IgD-negative memory B cell (primary cell): Measurements from ENCODE around the gene S100P. TPM values are rescaled to one million over a fixed set of nuclear protein-coding genes. Genes with fewer than 3 reads are reported as not detected.
"Not testable (repeated sequence)": the region's sequence is repeated elsewhere in the genome, so short reads cannot be mapped to it uniquely, and the experiment has no call there.

Experiments
- H3K27ac Mint-ChIP-seq, 3 donors: one replicate each; pipeline ENCODE4 v1.8.0; 2020 to 2022; ENCODE audit warnings: mild to moderate bottlenecking in 3 of 3, mixed read lengths in 3 of 3, moderate library complexity in 1 of 3
- H3K27me3 Mint-ChIP-seq: one replicate; pipeline ENCODE4 v1.8.0; 2021; ENCODE audit warnings: mixed read lengths
- H3K36me3 Mint-ChIP-seq: one replicate; pipeline ENCODE4 v1.8.0; 2020; ENCODE audit warnings: mild to moderate bottlenecking, mixed read lengths
- H3K4me1 Mint-ChIP-seq, 3 donors: one replicate each; pipeline ENCODE4 v1.8.0; 2020 to 2022; ENCODE audit warnings: mixed read lengths in 3 of 3, mild to moderate bottlenecking in 1 of 3
- H3K4me3 Mint-ChIP-seq, 4 donors: one replicate each; pipeline ENCODE4 v1.8.0; 2020 to 2022; ENCODE audit warnings: mild to moderate bottlenecking in 4 of 4, mixed read lengths in 4 of 4, moderate library complexity in 3 of 4
- H3K9me3 Mint-ChIP-seq, 3 donors: one replicate each; pipeline ENCODE4 v1.8.0; 2020 to 2021; ENCODE audit warnings: mixed read lengths in 3 of 3, mild to moderate bottlenecking in 1 of 3
- polyA plus RNA-seq: library from polyadenylated mRNA; unstranded; fragments of 300-500 nt; fragmentation: Illumina TruSeq; gene quantifications from one replicate; pipeline ENCODE4 v1.2.3, GENCODE V29; 2021

Gene S100P
- polyA plus RNA-seq, 1 donor from 2014 or later = not detected

DNA sequence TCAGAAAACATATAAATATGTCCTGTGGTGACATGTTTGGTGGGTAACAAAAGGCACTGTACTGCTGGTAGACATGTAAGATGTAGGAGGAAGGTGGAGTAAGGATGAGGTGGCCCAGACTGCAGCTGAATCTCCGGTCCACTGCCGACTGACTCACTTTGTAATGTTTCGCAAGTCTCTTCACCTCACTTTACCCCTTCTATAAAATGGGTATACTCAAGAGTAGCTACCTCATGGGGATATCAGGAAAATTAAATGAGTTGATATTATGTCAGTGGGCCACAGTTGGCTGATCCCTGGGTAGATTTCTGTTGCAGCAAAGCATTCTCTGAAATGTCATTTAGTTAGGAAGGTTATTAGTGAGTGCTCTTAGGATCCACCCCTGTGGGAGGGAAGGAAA is 31.1 kb upstream of the S100P start:
- no peak overlapping the region for H3K4me3 Mint-ChIP-seq
- no peaks in the 10 kb centered on the region for H3K36me3 Mint-ChIP-seq
- H3K9me3 Mint-ChIP-seq = no peaks in the 10 kb centered on the region
- no peak overlapping the region for H3K27ac Mint-ChIP-seq
- peaks cover 0 to 5% (median 4%) of the 10 kb centered on the region in 3 donors for H3K4me1 Mint-ChIP-seq
- peaks cover 41% of the 10 kb centered on the region for H3K27me3 Mint-ChIP-seq

DNA sequence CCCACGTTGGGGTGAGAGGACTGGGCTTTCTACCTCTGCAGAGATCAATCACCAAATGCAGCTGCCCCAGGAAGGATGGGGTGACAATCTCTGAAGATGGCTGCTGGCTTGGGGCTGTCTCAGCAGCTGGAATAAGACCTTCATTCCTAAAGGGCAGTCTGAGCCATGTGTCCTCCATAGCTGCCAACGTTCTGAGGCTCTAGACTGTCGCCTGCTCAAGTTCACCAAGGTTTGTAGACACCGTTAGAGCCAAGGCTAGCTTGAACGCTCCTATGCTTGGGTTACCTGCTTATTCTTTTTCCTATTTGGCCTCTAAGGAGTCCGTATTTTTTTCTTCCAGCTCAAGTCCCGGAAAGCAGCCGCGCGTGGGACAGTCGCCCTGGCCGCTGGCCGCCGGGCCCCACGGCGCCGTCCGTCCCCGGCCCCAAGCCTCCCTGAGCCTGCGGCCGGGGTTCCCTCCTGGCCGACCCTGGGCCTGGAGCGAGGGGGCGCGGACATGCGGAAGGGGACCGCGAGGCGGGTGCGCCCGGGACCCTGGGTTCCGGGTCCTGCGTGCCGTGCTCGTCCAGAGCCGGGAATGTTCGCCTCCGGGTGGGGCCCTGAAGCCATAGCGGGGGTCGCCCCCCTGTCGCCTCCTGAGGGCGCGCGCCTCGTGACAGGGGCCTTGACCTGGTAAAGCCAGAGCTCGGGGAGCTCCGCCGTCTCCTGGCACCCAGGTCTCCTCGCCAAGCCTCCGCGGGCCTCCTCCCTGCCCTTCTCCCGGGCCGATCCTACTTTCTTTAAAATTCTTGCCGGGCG is 29.9 kb upstream of the S100P start:
- Mint-ChIP-seq H3K27ac (peak overlapping the region in 1 of 3 donors; percentile 58), H3K4me3 (peak overlapping the region in 3 of 4 donors; percentile 4 to 60 (median 57)), H3K9me3 (no peaks in the 10 kb centered on the region), H3K27me3 (peaks cover 33% of the 10 kb centered on the region), H3K4me1 (peaks cover 0 to 1% (median 1%) of the 10 kb centered on the region in 3 donors), H3K36me3 (peaks cover 2% of the 10 kb centered on the region)

DNA sequence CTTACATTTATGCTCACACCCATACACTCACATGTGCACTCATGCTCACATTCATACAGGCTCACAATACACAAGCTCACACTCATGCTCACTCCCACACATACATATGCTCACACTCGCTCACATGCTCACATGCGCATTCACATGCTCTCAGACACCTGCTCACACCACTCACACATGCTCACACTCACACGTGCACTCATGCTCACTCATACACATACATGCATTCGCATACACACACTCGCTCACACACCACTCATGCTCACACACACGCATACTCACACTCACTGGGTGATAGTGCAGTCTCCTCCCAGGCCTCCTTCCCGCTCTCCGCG is 28.4 kb upstream of the S100P start:
- Mint-ChIP-seq H3K9me3 (no peaks in the 10 kb centered on the region), H3K4me3 (no peak overlapping the region), H3K36me3 (peaks cover 4% of the 10 kb centered on the region)

DNA sequence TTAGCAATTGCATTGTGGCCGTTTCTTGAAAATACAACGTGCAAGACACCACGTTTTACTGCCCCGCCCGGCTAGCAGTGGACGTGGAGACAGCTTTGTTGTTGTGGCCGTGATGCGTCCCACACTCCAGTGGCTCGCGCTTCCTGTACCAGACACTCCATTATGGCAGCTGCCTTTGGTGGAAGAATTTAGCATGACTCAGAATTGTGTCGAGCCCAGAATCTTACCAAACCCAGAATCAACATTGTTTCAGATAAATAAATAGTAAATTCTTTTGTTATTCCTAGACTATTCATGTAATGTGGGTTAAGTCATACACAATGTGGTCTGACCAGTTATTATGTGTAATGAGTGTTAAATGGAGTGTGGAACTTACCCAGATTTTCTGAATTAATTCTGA is 25.3 kb upstream of the S100P start:
- Mint-ChIP-seq H3K36me3 (peaks cover 6% of the 10 kb centered on the region), H3K4me3 (no peak overlapping the region), H3K9me3 (no peaks in the 10 kb centered on the region), H3K27me3 (peaks cover 11% of the 10 kb centered on the region), H3K27ac (no peak overlapping the region), H3K4me1 (peaks cover 2 to 4% (median 3%) of the 10 kb centered on the region in 3 donors)

More for the DNA sequence above, 28.4 kb upstream of the S100P start:
- H3K27ac Mint-ChIP-seq = no peak overlapping the region
- H3K4me1 Mint-ChIP-seq = peaks cover 0 to 1% (median 0%) of the 10 kb centered on the region in 3 donors
- peaks cover 30% of the 10 kb centered on the region for H3K27me3 Mint-ChIP-seq

DNA sequence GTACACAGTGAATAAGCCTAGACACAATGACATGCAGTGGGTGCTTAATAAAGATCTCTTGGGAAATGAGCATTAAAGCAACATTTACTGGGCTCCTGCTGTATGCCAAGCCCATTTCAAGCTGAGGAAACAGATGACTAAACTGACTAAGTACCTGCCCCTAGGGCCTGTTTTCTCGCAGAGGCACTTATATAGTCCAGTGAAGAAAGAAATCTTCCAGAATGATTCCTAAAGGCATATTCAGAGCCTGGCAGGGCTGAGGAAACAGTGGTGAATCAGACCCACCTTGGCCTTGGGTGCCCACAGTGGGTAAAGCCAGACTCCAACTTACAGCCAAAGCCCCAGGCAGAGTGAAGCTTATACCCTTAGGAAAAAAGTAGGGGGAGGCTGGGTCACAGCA is 22.0 kb upstream of the S100P start:
- H3K4me1 Mint-ChIP-seq = peaks cover 25 to 30% (median 26%) of the 10 kb centered on the region in 3 donors
- peaks cover 8% of the 10 kb centered on the region for H3K27me3 Mint-ChIP-seq
- H3K4me3 Mint-ChIP-seq = peak overlapping the region in 1 of 4 donors; percentile 44
- H3K27ac Mint-ChIP-seq = peak overlapping the region in 1 of 3 donors; percentile 88
- no peaks in the 10 kb centered on the region for H3K9me3 Mint-ChIP-seq
- H3K36me3 Mint-ChIP-seq = peaks cover 8% of the 10 kb centered on the region

- H3K4me1 Mint-ChIP-seq = peaks cover 26 to 33% (median 28%) of the 10 kb centered on the region in 3 donors
- H3K9me3 Mint-ChIP-seq = no peaks in the 10 kb centered on the region
- H3K27me3 Mint-ChIP-seq = peaks cover 5% of the 10 kb centered on the region
- H3K27ac Mint-ChIP-seq = peak overlapping the region in 1 of 3 donors; percentile 88
- H3K36me3 Mint-ChIP-seq = peaks cover 8% of the 10 kb centered on the region
- H3K4me3 Mint-ChIP-seq = no peak overlapping the region
Observed at GRCh38 chr4:6672131-6672530, 21.5 kb upstream of the S100P start.

DNA sequence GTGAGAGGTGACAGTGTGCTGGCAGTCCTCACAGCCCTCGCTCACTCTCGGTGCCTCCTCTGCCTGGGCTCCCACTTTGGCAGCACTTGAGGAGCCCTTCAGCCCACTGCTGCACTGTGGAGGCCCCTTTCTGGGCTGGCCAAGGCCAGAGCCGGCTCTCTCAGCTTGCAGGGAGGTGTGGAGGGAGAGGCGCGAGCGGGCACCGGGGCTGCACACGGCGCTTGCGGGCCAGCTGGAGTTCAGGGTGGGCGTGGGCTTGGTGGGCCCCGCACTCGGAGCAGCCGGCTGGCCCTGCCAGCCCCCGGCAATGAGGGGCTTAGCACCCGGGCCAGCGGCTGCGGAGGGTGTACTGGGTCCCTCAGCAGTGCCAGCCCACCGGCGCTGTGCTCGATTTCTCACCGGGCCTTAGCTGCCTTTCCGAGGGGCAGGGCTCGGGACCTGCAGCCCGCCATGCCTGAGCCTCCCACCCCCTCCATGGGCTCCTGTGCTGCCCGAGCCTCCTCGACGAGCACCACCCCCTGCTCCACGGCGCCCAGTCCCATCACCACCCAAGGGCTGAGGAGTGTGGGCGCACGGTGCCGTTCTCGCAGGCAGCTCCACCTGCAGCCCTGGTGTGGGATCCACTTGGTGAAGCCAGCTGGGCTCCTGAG is 21.0 kb upstream of the S100P start:
- not testable (repeated sequence) for H3K9me3 Mint-ChIP-seq, H3K27me3 Mint-ChIP-seq, H3K36me3 Mint-ChIP-seq
- Mint-ChIP-seq H3K4me1 (peaks cover 29 to 33% (median 31%) of the 10 kb centered on the region in 3 donors), H3K27ac (peak overlapping the region; percentile 97), H3K4me3 (peak overlapping the region in 1 of 4 donors; percentile 95)

DNA sequence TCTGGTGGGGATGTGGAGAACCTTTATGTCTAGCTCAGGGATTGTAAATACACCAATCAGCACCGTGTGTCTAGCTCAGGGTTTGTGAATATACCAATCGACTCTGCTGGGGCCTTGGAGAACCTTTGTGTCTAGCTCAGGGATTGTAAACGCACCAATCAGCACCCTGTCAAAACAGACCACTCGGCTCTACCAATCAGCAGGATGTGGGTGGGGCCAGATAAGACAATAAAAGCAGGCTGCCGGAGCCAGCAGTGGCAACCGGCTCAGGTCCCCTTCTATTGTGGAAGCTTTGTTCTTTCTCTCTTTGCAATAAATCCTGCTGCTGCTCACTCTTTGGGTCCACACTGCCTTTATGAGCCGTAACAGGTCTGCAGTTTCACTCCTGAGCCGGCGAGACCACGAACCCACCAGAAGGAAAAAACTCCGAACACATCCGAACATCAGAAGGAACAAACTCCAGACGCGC is 20.5 kb upstream of the S100P start:
- not testable (repeated sequence) for H3K9me3 Mint-ChIP-seq, H3K27me3 Mint-ChIP-seq, H3K36me3 Mint-ChIP-seq
- H3K4me3 Mint-ChIP-seq = peak overlapping the region; percentile 93 to 100 (median 97)
- H3K4me1 Mint-ChIP-seq = peaks cover 30 to 33% (median 33%) of the 10 kb centered on the region in 3 donors
- H3K27ac Mint-ChIP-seq = peak overlapping the region; percentile 97

GRCh38 chr4:6673660-6674499 is 19.8 kb upstream of the S100P start:
- H3K27ac Mint-ChIP-seq = peak overlapping the region; percentile 97
- peaks cover 5% of the 10 kb centered on the region for H3K27me3 Mint-ChIP-seq
- H3K4me1 Mint-ChIP-seq = peaks cover 30 to 34% (median 33%) of the 10 kb centered on the region in 3 donors
- H3K4me3 Mint-ChIP-seq = peak overlapping the region; percentile 93 to 100 (median 97)
- H3K9me3 Mint-ChIP-seq = no peaks in the 10 kb centered on the region
- peaks cover 6% of the 10 kb centered on the region for H3K36me3 Mint-ChIP-seq

DNA sequence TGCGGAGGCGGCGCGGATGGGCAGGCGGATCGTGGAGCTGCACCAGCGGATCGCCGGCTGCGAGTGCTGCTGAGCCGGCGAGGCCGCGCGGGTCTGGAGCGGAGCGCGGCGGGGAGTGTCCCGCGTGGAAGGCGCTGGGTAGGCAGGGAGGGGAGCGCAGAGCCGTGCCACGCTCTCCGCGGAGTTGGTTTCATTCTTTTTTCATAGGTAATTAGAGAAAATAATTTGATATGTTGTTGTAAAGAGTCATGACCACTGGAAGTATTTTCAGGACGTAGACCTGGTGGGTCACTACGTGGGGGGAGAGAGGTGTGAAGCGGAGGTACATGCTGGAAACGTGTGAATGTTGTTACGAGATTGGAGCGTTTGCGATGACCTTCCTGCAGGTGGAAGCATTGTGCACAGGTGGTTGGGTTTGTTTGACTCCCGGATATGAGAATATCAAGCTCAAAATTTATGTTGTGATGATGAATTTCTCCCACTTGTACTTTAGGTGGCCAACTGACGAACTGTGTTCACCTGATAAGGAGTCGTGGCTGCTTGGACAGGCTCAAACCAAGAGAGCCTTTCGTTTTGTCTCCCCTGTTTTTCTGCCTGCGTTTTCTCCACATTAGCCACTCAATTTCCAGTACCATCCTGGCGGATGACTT is 19.1 kb upstream of the S100P start:
- peaks cover 4% of the 10 kb centered on the region for H3K27me3 Mint-ChIP-seq
- H3K27ac Mint-ChIP-seq = peak overlapping the region; percentile 90 to 97 (median 97)
- peaks cover 6% of the 10 kb centered on the region for H3K36me3 Mint-ChIP-seq
- peaks cover 30 to 36% (median 33%) of the 10 kb centered on the region in 3 donors for H3K4me1 Mint-ChIP-seq
- H3K4me3 Mint-ChIP-seq = peak overlapping the region; percentile 93 to 100 (median 97)
- H3K9me3 Mint-ChIP-seq = no peaks in the 10 kb centered on the region

- no peaks in the 10 kb centered on the region for H3K27me3 Mint-ChIP-seq
- H3K4me1 Mint-ChIP-seq = peaks cover 30 to 36% (median 33%) of the 10 kb centered on the region in 3 donors
- peaks cover 0 to 4% (median 0%) of the 10 kb centered on the region in 3 donors for H3K9me3 Mint-ChIP-seq
- peak overlapping the region in 2 of 3 donors; percentile 24 to 97 for H3K27ac Mint-ChIP-seq
- peak overlapping the region; percentile 3 to 95 (median 47) for H3K4me3 Mint-ChIP-seq
- H3K36me3 Mint-ChIP-seq = peaks cover 2% of the 10 kb centered on the region
Observed at GRCh38 chr4:6676722-6677558, 16.7 kb upstream of the S100P start.

- peaks cover 2% of the 10 kb centered on the region for H3K36me3 Mint-ChIP-seq
- peaks cover 13 to 22% (median 14%) of the 10 kb centered on the region in 3 donors for H3K4me1 Mint-ChIP-seq
- no peak overlapping the region for H3K4me3 Mint-ChIP-seq
- no peak overlapping the region for H3K27ac Mint-ChIP-seq
- peaks cover 0 to 4% (median 0%) of the 10 kb centered on the region in 3 donors for H3K9me3 Mint-ChIP-seq
- no peaks in the 10 kb centered on the region for H3K27me3 Mint-ChIP-seq
Observed at GRCh38 chr4:6680372-6681034, 13.2 kb upstream of the S100P start.

DNA sequence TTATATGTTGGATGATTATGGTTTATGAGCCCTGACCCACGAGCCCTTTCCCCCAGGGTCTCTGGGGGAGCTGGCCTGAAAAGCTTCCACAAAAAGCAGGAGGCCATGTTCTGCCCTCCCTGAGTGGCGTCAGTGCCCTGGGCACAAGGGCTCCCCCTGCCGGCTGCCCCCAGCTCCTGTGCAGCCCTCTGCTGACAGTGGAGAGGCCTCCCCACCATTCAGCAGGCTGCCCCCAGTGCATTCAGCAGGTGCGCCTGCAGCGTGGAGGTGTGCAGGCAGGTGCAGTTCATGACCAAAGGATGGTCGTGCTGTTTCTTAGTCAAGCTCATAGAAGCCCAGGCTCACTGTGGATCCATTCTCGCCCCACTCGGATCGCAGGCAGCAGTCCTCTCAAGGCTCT is 12.5 kb upstream of the S100P start:
- no peak overlapping the region for H3K27ac Mint-ChIP-seq
- H3K4me3 Mint-ChIP-seq = no peak overlapping the region
- H3K36me3 Mint-ChIP-seq = peaks cover 2% of the 10 kb centered on the region
- no peaks in the 10 kb centered on the region for H3K27me3 Mint-ChIP-seq
- peaks cover 7 to 15% (median 9%) of the 10 kb centered on the region in 3 donors for H3K4me1 Mint-ChIP-seq
- H3K9me3 Mint-ChIP-seq = peaks cover 0 to 4% (median 0%) of the 10 kb centered on the region in 3 donors
